T47D (cell line): ENCODE measurements around the gene ITCH.

Experiments used
- DNase-seq, 2 experiments: peaks; one replicate each; pipeline versions ENCODE4 v3.0.0 to v3.0.0-alpha.2; 2011 to 2012; ENCODE audit warnings: low read depth in 1 of 2, low spot score in 1 of 2
- JUND ChIP-seq: IDR thresholded peaks from 2 replicates; pipeline ENCODE4 v1.6.1; 2012; ENCODE audit warnings: low read depth
- in situ Hi-C: cut with HindIII; loops from 2 replicates; pipeline ENCODE4 v1.10.0; 2016; ENCODE audit warnings: low sequenced_read_pairs, low pct_unique_long_range_greater_than_20kb

Gene ITCH

GRCh38 chr20:34544109-34544796 lies 181.2 kb downstream of the ITCH start:
- in situ Hi-C loops, result no loop called here
- DNase-seq, result no peak
- TF ChIP-seq JUND, result no peak

- no peak for TF ChIP-seq JUND
- no peak for DNase-seq
- in situ Hi-C loops, result no loop called here
Measured at GRCh38 chr20:34546751-34547181, 183.7 kb downstream of the ITCH start.

GRCh38 chr20:34547844-34548613 lies 185.0 kb downstream of the ITCH start:
- in situ Hi-C loops, result no loop called here
- no peak for TF ChIP-seq JUND
- no peak for DNase-seq

GRCh38 chr20:34549291-34549928 lies 186.3 kb downstream of the ITCH start:
- TF ChIP-seq JUND, result no peak
- peak in 1 of 2 experiments; percentile 71 for DNase-seq
- in situ Hi-C loops, result no loop called here

- in situ Hi-C loops, result no loop called here
- no peak for TF ChIP-seq JUND
- no peak for DNase-seq
Measured at GRCh38 chr20:34549929-34550305, 186.8 kb downstream of the ITCH start.

GRCh38 chr20:34552569-34552968 lies 189.5 kb downstream of the ITCH start:
- no peak for TF ChIP-seq JUND
- in situ Hi-C loops, result no loop called here
- no peak for DNase-seq

GRCh38 chr20:34553366-34553867 lies 190.3 kb downstream of the ITCH start:
- DNase-seq, result peak in 1 of 2 experiments; percentile 37
- in situ Hi-C loops, result no loop called here
- TF ChIP-seq JUND, result no peak

GRCh38 chr20:34557936-34558319 lies 194.9 kb downstream of the ITCH start:
- DNase-seq, result no peak
- in situ Hi-C loops, result no loop called here
- TF ChIP-seq JUND, result no peak

- no peak for TF ChIP-seq JUND
- peak in 1 of 2 experiments; percentile 63 for DNase-seq
- in situ Hi-C loops, result no loop called here
Measured at GRCh38 chr20:34558320-34559218, 195.5 kb downstream of the ITCH start, which contains the start of gene MAP1LC3A. TSS of gene MAP1LC3A (plus strand) at chr20:34558718. CDS start at chr20:34558869, 151 bp downstream.

- in situ Hi-C loops, result no loop called here
- no peak for TF ChIP-seq JUND
- no peak for DNase-seq
Measured at GRCh38 chr20:34559311-34560140, 196.5 kb downstream of the ITCH start.

- DNase-seq, result no peak
- in situ Hi-C loops, result no loop called here
- no peak for TF ChIP-seq JUND
Measured at GRCh38 chr20:34560141-34560523, 197.1 kb downstream of the ITCH start.
